Activated CD4-positive, alpha-beta T cell treated with anti-CD3 and anti-CD28 coated beads, Interleukin-10, Interleukin-2, amounts not matched to agents 100 ng/mL and 50 ng/mL, durations not matched to agents 16 hours and 8 hours (primary cell): ENCODE data around the gene TRPC4.

Experiments used
- DNase-seq: peaks from one replicate; pipeline ENCODE4 v3.0.0-alpha.2; 2020

Gene TRPC4

GRCh38 chr13:37869756-37870488 is at the start of gene TRPC4:
TSS of gene TRPC4 (minus strand) at chr13:37869772. CDS start at chr13:37783333, 86,439 bp downstream.
- peak; percentile 4 for DNase-seq

GRCh38 chr13:37918751-37919150 is 49.2 kb upstream of the TRPC4 start:
- no peak for DNase-seq

GRCh38 chr13:37918116-37918714 is 48.6 kb upstream of the TRPC4 start:
- no peak for DNase-seq

GRCh38 chr13:37914781-37915391 is 45.3 kb upstream of the TRPC4 start:
- no peak for DNase-seq

DNA sequence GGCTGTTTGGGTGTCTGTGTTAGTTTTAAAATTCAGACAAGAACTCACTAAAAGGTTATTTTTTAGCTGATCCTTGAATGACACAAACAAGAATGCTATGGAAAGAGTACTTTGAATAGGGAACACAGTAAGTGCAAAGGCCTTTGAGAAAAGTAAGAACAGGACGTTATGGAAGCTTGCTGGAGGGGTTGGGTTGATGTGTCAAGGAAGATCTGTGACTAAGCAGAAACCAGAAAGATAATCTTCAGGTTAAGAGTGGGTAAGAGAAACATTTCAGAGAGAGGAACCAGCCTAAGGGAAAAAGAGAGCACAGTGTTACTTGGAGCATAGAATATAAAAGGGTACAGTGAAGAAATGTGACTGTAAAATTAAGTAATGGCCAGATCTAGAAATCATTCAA is 41.2 kb upstream of the TRPC4 start:
- DNase-seq, result no peak

DNA sequence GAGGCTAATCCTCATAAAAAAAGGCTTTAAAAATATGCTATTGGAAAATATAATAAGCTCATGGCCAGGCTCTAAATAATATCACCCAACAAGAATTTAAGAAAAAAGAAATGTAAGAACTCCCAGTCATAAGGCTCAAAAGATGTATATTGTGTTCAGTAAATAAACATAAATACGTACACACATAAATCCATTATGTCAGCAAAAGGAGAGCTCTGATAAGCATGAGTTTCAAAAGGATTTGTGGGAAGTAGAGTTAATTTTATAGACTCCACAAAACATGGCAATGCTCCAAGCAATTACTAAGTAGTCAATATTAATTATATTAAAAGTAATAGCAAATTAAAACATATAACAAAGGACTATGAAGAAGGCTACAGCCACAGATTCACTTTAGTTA is 37.3 kb upstream of the TRPC4 start:
- no peak for DNase-seq

DNA sequence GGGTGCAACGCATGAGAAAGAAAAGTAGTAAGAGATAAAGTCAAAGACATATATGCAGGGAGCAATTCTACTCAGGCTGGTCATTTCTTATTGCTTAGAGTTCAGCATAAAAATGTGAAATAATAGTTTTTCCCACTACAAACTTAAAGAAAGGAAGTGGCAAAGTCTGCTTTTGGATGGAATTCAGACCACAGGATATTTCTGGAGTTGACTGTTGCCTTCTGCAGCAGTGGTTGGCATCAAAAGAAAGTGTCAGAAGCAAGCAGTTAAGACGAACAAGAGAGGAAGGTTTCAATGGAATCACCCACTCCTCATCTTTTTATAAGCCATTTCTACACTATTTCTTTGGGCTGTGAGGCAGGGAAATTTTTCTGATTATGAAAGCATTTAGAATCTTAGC is 36.2 kb upstream of the TRPC4 start:
- no peak for DNase-seq

- DNase-seq, result no peak
Measured at GRCh38 chr13:37899753-37900152, 30.2 kb upstream of the TRPC4 start.

DNA sequence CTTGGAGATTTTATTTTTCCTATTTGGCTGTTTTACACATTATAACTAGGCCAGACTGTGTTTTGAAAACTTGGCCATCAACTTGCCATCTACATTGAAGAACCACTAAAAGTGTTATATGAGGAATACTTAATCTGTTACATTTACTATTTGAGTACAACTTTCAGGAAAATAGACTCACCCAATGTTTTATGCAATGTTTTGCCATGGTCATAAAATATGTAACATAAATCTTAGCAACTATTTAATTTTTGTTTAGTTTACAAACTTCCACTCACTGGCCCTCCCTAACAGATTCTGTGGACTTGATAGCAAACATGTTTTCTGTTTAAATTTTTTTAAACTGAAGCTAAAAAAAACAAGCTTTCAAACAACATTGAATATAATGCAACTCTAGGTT is 23.7 kb upstream of the TRPC4 start:
- DNase-seq, result no peak

DNA sequence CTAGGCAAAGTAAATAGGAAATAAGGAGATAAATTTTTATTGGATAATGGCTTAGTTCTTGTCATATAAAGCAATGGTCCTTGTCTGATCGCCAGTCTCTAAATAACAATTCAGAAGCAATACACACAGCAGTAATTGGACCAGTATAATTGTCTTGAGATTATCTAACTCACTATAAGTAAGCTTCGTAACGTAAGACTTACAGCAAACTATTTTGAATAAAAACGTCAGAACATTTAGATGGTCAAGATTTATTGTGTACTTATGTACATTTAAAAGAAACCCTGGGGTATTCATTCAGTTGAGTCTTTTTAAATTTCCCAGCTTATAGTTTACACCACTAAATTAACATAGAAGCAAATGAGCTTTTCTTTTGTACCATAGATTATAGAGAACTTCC is 20.2 kb upstream of the TRPC4 start:
- no peak for DNase-seq

DNA sequence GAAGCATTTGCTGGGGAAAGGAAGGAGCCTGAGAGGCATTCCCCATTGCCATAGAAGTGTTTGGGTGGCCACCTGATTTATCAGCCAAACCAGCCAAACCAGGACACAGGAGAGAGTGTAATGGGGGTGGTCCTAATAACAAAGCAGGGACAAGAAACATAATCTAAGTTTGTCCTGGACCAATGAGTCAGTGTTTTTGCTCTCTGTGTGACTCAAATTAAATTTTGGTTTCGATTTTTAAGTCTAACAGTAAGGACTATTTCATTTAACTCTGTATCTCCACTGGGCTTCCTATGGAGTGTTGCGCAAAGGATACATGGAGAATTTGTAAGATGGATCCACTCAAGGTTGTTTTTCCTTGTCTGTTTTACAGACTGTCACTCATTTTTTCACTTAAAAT is 19.5 kb upstream of the TRPC4 start:
- no peak for DNase-seq

GRCh38 chr13:37886879-37887278 is 17.3 kb upstream of the TRPC4 start:
- DNase-seq, result no peak

GRCh38 chr13:37884674-37885073 is 15.1 kb upstream of the TRPC4 start:
- DNase-seq, result no peak

GRCh38 chr13:37884026-37884425 is 14.5 kb upstream of the TRPC4 start:
- DNase-seq, result no peak

DNA sequence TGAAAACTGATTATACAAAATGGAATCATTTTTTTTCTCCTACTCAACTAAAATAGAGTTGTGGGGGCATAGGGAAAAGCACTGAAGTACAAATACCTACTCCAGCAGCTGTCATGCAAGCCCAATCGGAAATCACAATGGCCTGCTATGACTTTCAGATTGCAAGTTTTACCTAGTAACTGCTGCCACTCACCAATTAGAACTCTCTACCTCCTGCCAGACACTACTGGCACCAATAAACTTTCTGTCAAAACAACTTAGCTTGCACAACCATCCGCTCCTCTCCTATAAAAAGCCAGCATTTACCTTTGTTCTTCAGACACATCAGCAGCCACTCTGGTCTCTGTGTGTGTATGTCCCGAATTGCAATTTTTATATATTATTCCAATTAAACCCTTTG is 9.3 kb upstream of the TRPC4 start:
- no peak for DNase-seq

- DNase-seq, result no peak
Measured at GRCh38 chr13:37878496-37878895, 8.9 kb upstream of the TRPC4 start.

GRCh38 chr13:37870895-37871550 is 1.5 kb upstream of the TRPC4 start:
- DNase-seq, result no peak

GRCh38 chr13:37870489-37870845 is 895 bp upstream of the TRPC4 start:
- no peak for DNase-seq

DNA sequence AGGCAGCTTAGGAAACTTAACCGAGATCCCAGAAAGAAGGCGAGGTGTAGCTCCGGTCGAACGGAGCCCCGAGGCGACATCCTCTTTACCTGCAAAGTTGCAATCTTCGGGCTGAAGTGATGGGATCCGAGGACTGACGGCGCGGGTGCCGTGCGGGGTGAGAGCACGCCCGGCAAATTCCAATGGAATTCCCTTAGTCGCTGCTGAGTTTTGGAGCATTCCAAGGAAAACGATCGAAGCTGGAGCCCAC is 141 bp downstream of the TRPC4 start:
- DNase-seq, result no peak

DNA sequence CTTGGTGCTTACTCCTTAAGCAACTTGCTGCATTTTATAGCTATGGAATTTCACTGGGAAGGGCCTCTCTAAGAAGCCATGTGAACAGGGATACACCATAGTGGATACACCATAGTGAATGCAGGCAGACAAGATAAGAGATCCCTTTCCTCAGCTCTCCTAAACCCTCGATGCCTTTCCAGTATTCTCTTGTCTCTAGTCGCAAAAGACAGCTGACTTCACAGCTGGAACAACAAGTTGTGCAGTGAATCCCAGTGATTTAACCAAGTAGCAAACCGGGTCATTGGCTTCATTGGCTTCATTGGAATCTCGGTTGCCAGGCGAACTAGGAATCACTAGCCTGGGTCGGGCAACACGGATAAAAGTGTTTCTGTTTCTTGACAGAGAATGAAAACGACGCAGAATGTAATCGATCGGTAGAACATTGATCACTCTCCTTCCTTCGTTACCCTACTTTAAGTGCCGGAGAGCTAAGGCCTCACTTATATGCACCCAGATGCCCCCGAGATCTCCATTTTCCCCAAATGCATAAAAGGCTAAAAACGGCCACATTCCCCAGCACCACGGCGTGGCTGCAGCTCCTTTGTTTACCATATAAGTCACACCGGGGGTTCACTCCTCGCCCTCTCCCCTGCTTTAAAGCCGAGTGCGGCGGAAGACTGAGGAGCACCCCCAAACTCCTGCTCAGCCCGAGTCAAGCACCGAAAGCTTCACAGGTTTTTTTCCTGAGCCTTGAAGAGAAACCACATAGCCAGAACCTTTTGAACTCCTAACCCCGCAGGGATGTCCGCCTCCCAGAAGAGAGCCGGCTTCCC is 674 bp downstream of the TRPC4 start:
- no peak for DNase-seq

DNA sequence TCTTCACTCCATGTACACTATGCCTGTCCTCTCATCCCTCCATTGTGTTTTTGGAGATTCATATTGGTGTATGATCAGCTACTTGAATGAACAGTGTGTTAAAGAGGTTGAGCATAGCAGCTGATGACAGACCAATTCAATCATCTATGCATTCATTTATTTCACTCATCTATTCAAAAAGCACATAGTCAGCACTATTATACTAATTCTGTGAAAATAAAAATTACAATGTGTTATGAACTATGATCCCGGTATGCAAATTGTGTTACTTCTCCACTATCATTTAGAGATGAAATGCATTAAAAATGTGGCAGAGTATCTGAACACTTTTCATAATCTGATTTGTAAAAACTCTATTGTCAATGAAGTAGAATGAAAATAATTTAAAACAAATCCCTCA is 5.9 kb downstream of the TRPC4 start:
- DNase-seq, result no peak

DNA sequence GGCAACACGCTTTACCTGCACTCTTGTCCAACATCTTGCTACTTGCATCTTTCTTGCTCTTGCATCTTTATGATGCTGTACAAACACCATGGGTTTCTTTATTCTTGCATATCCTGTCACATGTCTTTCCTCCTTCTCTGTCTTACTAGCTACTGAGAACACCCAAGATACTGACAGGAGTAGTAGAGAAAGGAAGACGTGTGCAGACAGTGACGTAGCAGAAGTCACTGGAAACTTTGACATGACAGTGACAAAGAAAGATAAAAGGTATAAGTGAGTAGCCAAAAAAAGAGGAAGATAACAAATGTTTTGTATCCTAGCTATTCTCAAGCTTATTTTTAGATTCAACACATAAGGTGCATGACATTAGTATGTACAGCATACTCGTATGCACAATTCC is 34.2 kb downstream of the TRPC4 start:
- no peak for DNase-seq

DNA sequence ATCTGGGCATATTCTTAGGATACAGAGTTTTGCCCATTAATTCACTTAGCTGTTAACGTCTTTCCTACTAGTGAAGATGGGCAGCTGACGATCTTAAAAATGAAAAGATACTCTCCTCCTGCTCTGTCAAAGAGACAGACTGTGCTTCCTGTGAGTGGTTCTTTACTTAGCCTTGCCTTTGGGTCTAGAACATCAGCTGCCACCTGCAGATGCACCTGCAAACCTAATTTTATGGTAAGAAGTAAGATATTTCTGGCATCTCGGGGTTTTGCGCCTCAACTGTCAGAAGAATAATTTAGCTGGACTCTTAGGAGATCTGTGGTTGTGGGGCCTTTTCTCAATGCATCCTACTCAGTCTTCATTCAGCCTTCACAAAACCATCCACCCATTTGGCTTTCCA is 36.2 kb downstream of the TRPC4 start:
- DNase-seq, result no peak

- no peak for DNase-seq
Measured at GRCh38 chr13:37816276-37816675, 53.3 kb downstream of the TRPC4 start.
